Measurements from ENCODE around the gene IMPG2.

- TF ChIP-seq EZH2phosphoT487 (IDR thresholded peaks at IDR 0.05; ENCODE audit: low read length), result no peak
- TF ChIP-seq CTCF (IDR thresholded peaks at IDR 0.05; ENCODE audit: low read length), result no peak
Measured at GRCh38 chr3:101194392-101194791, 126.0 kb downstream of the IMPG2 start.
